ENCODE results near the gene MGMT. TPM values are rescaled to one million over a fixed set of nuclear protein-coding genes. Genes with fewer than 3 reads are reported as not detected.

The MGMT gene
- total RNA-seq, 1 experiment from 2014 or later = 11.5 TPM

- H2AFZ ChIP-seq (ENCODE audit: low read depth, low read length, poor library complexity, severe bottlenecking) = no peak overlapping the region
- H3K9me2 ChIP-seq (ENCODE audit: insufficient read depth) = no peaks in the 10 kb centered on the region
- no peak overlapping the region for H3K4me2 ChIP-seq (ENCODE audit: low read length)
- intact Hi-C loops (cut with micrococcal nuclease) = no loop called here
- peaks cover 4 to 13% of the 10 kb centered on the region in 2 experiments; a peak in 2 of 4 replicates for H3K9me3 ChIP-seq (ENCODE audit: control insufficient read depth in 1 of 2, insufficient read depth in 1 of 2, low read depth in 1 of 2, low read length in 2 of 2)
- DNase-seq (ENCODE audit: low read depth, low spot score) (no peak), ATAC-seq (no peak)
- ChIA-PET CTCF (no interaction called here), POLR2A (no interaction called here), RAD21 (ENCODE audit: low non-redundant PET in 1 of 2, low total read pairs in 2 of 2, uncharacterized antibody in 2 of 2, unreplicated experiment in 2 of 2) (no interaction called here)
- no peak overlapping the region for H3K9ac ChIP-seq (ENCODE audit: low read length)
- H3K27ac ChIP-seq (ENCODE audit: low read depth, low read length) = no peak overlapping the region
- H3K4me3 ChIP-seq (replicated peaks in 1 of 2; ENCODE audit: low read depth in 1 of 2, low read length in 2 of 2) = no peak overlapping the region
- peaks cover 8 to 18% of the 10 kb centered on the region in 2 experiments for H3K4me1 ChIP-seq (ENCODE audit: control insufficient read depth in 1 of 2, insufficient read depth in 2 of 2, low read length in 2 of 2)
- no peaks in the 10 kb centered on the region for H3K27me3 ChIP-seq (ENCODE audit: insufficient read depth, low read length)
- BruUV-seq (replicated peaks) = no TSS peak
- H3K36me3 ChIP-seq (ENCODE audit: control insufficient read depth in 1 of 2, insufficient read depth in 2 of 2, low read length in 2 of 2) = no peaks in the 10 kb centered on the region
- TF ChIP-seq EZH2phosphoT487 (IDR thresholded peaks at IDR 0.05; ENCODE audit: borderline replicate concordance) (no peak), REST (IDR thresholded peaks at IDR 0.05; ENCODE audit: low read depth) (no peak), SP1 (IDR thresholded peaks at IDR 0.05; ENCODE audit: low read depth) (no peak), CEBPB (IDR thresholded peaks at IDR 0.05; ENCODE audit: low read depth) (no peak), ZNF274 (IDR thresholded peaks at IDR 0.05; ENCODE audit: low read depth, low read length) (no peak), CTCF (IDR thresholded peaks at IDR 0.05 in 2 of 3, conservative IDR thresholded peaks at IDR 0.05 in 1 of 3; ENCODE audit: borderline replicate concordance in 1 of 3, insufficient read depth in 1 of 3, low read depth in 2 of 3, low read length in 2 of 3) (no peak), RAD21 (IDR thresholded peaks at IDR 0.05; ENCODE audit: low read depth) (no peak), ELF1 (IDR thresholded peaks at IDR 0.05; ENCODE audit: borderline replicate concordance, low read depth) (no peak), SRF (IDR thresholded peaks at IDR 0.05; ENCODE audit: low read depth) (no peak), EZH2 (IDR thresholded peaks at IDR 0.05) (no peak)
- H3K79me2 ChIP-seq (ENCODE audit: insufficient read depth, low read length) = no peaks in the 10 kb centered on the region
- H4K20me1 ChIP-seq (ENCODE audit: insufficient read depth) = no peaks in the 10 kb centered on the region
These were observed 66.2 kb downstream of the MGMT start for GRCh38 chr10:129533281-129533680.
